ENCODE measurements around the gene ANGPTL1. TPM values are rescaled to one million over a fixed set of nuclear protein-coding genes. Genes with fewer than 3 reads are reported as not detected.

ANGPTL1 gene
- total and polyA plus RNA-seq, 2 donors (not counting 1 experiment from before 2014, with no cell fraction given), result 1.5 to 4.1 TPM

DNA sequence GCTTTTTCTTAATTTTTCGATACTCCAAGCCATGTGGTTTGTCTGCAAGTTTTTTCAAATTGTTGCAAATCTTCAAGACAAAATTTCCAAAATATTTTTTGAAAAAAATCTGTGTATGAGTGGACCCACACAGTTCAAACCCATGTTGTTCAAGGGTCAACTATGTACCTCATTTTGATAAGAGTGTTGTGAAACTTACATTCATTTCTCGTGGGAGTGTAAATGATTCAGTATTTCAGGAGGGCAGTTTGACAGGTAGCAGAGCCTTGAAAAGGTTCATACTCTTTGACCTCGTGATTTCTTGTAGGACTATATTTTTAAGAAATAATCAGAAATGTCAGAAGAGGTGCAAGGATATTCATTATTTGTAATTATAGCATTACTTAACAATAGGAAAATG lies 68.0 kb downstream of the ANGPTL1 start:
- H3K36me3 ChIP-seq (ENCODE audit: control insufficient read depth, insufficient read depth, low read length), result no peaks in the 10 kb centered on the region
- no peak overlapping the region for H2AFZ ChIP-seq (ENCODE audit: low read length)
- no peaks in the 10 kb centered on the region for H3K4me1 ChIP-seq (ENCODE audit: control insufficient read depth, extremely low read depth, insufficient read depth, low read length)
- no peak overlapping the region for H3K4me2 ChIP-seq (ENCODE audit: extremely low read depth, insufficient read depth, low read length)
- H3K4me3 ChIP-seq (replicated peaks in 1 of 4; ENCODE audit: control extremely low read depth in 1 of 4, insufficient read depth in 1 of 4, low read depth in 3 of 4, low read length in 4 of 4), result no peak overlapping the region
- no peaks in the 10 kb centered on the region for H3K79me2 ChIP-seq (ENCODE audit: control insufficient read depth, insufficient read depth, low read length)
- DNase-seq (ENCODE audit: low read depth in 2 of 2), result no peak
- H4K20me1 ChIP-seq (ENCODE audit: control insufficient read depth, extremely low read depth, insufficient read depth, low read length), result no peaks in the 10 kb centered on the region
- no peak overlapping the region for H3K27ac ChIP-seq (ENCODE audit: insufficient read depth, low read length)
- TF ChIP-seq EZH2 (IDR thresholded peaks at IDR 0.05; ENCODE audit: low read length, missing control alignments), result no peak
- TF ChIP-seq, protein P1, sequence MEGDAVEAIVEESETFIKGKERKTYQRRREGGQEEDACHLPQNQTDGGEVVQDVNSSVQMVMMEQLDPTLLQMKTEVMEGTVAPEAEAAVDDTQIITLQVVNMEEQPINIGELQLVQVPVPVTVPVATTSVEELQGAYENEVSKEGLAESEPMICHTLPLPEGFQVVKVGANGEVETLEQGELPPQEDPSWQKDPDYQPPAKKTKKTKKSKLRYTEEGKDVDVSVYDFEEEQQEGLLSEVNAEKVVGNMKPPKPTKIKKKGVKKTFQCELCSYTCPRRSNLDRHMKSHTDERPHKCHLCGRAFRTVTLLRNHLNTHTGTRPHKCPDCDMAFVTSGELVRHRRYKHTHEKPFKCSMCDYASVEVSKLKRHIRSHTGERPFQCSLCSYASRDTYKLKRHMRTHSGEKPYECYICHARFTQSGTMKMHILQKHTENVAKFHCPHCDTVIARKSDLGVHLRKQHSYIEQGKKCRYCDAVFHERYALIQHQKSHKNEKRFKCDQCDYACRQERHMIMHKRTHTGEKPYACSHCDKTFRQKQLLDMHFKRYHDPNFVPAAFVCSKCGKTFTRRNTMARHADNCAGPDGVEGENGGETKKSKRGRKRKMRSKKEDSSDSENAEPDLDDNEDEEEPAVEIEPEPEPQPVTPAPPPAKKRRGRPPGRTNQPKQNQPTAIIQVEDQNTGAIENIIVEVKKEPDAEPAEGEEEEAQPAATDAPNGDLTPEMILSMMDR (conservative IDR thresholded peaks at IDR 0.05 in 1 of 2, IDR thresholded peaks at IDR 0.05 in 1 of 2; ENCODE audit: low read depth in 1 of 2, low read length in 2 of 2), result no peak
- H3K9ac ChIP-seq (ENCODE audit: insufficient read depth, low read length), result no peak overlapping the region
- H3K9me3 ChIP-seq (ENCODE audit: control insufficient read depth, insufficient read depth, low read depth, low read length), result no peaks in the 10 kb centered on the region
- H3K27me3 ChIP-seq (ENCODE audit: control insufficient read depth, insufficient read depth, low read length), result no peaks in the 10 kb centered on the region

Other genes with a start within 250 kb of the ANGPTL1 start
- 59.6 and 69.7 TPM in 2 replicates for gene RALGPS2, start 145.8 kb downstream of the ANGPTL1 start, total RNA-seq
- gene RALGPS2, start 145.8 kb downstream of the ANGPTL1 start, polyA plus RNA-seq, result 26.1 and 53.8 TPM in 2 replicates
- gene FAM20B, start 154.8 kb upstream of the ANGPTL1 start, total RNA-seq, result 32.9 and 45.2 TPM in 2 replicates
- gene FAM20B, start 154.8 kb upstream of the ANGPTL1 start, polyA plus RNA-seq, result 32.0 and 42.1 TPM in 2 replicates
- 32.9 and 62.1 TPM in 2 replicates for gene TOR3A, start 211.0 kb upstream of the ANGPTL1 start, total RNA-seq
- gene TOR3A, start 211.0 kb upstream of the ANGPTL1 start, polyA plus RNA-seq, result 24.0 and 24.1 TPM in 2 replicates